MV-4-11 (cell line): ENCODE results near the gene NMU.
"Not testable (repeated sequence)": the region's sequence is repeated elsewhere in the genome, so short reads cannot be mapped to it uniquely, and the experiment has no call there.

Experiments
- DNase-seq: peaks from one replicate; lab custom pipeline; 2025; lab: John Stamatoyannopoulos, UW

NMU gene, protein sequence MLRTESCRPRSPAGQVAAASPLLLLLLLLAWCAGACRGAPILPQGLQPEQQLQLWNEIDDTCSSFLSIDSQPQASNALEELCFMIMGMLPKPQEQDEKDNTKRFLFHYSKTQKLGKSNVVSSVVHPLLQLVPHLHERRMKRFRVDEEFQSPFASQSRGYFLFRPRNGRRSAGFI

DNA sequence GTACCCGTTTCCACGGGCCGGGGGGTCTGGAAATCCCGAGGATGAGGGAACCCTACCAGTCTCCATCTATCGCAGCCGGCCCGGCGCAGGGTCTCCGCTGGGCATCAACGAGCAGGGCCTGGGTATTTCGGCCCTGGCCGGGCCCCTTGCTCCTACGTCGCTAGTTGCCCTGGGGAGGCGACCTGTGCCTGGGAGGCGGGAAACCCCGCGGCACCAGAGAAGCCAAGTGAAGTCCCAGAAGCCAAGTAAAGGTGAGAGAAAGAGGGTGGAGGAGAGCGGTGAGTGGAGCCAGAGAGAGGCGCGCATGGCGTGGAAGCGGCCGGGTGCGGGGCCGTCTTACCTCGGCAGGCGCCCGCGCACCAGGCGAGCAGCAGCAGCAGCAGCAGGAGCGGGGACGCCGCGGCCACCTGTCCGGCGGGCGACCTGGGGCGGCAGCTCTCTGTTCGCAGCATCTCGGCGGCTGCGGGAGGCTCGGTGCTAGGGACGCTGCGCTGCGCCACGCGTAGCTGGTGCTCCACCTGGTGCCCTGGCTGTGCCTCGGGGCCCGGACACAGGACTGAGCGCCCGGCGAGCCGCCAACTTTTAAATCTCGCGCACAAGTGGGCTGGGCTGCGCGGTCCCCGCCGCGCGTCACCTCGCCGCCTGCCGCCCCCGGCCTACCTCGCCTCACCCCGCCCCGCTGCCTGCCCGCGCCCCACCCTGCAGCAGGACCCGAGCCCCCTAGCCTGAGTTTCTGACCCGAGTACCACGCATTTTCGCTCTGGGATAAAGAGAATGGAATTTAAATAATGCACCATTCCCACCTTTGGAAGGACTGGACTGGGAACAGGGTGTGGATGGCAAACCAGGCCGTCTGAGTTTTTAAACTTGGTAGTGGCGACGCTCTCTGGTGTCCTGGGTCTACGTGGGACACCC is at the start of gene NMU:
TSS of gene NMU (minus strand) at position 558 of the 915 bp plus-strand sequence. CDS start at position 452, 106 bp downstream.
- DNase-seq, result no peak

DNA sequence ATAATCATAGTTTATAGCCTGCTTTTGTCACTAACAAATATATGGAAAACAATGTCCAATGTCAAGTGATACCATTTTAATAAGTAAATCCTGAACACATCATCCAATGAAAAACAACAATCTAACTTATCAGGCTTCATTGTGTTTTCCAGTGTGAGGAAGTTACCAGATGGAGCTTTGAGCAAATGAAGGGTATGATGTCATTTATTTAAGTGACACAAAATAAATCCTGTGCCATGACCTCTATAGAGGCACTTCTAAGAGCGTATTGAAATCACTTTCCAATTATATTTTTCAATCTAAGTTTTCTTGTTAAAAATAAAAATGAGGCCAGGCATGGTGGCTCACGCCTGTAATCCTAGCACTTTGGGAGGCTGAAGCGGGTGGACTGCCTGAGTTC is 48.2 kb upstream of the NMU start:
- DNase-seq, result no peak

DNA sequence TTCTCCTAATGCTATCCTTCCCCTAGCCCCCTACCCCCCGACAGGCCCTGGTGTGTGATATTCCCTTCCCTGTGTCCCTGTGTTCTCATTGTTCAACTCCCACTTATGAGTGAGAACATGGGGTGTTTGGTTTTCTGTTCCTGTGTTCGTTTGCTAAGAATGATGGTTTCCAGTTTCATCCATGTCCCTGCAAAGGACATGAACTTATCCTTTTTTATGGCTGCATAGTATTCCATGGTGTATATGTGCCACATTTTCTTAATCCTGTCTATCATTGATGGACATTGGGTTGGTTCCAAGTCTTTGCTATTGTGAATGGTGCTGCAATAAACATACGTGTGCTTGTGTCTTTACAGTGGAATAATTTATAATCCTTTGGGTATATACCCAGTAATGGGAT is 46.7 kb upstream of the NMU start:
- not testable (repeated sequence) for DNase-seq

DNA sequence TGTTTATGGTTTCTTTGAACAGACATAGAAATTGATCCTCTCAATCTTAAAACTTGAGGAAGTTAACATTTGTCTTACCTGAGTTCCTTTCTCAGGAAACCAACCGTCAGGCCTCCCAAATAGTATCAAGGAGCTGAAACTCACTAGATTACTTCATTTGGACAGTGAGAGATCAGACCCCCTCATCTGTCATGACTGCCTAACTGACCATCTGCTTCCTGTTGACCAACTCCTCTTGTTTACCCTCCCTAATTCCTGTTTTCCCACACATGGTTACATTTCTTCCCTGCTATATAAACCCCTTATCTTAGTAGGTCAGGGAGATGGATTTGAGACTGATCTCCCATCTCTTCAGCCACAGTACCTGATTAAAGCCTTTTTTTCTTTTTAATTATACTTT is 46.2 kb upstream of the NMU start:
- DNase-seq, result no peak

DNA sequence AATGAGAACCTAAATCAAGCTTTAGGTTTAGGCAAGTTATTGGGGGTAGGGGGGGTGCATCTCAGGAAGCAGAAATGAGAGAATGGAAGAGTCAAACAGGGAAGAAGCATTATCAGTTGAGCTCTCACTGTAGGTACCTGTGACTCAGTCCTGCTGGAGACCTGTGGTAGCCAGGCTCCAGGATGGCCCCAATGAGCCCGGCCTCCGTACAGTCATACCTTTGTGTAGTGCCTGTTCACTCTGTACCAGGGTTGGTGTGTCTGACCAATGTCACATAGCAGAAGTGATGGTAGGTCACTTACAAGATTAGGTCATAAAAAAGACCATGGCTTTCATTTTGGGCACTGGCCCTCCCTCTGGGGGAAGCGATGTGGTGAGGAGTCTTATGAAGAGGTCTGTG is 45.3 kb upstream of the NMU start:
- no peak for DNase-seq

DNA sequence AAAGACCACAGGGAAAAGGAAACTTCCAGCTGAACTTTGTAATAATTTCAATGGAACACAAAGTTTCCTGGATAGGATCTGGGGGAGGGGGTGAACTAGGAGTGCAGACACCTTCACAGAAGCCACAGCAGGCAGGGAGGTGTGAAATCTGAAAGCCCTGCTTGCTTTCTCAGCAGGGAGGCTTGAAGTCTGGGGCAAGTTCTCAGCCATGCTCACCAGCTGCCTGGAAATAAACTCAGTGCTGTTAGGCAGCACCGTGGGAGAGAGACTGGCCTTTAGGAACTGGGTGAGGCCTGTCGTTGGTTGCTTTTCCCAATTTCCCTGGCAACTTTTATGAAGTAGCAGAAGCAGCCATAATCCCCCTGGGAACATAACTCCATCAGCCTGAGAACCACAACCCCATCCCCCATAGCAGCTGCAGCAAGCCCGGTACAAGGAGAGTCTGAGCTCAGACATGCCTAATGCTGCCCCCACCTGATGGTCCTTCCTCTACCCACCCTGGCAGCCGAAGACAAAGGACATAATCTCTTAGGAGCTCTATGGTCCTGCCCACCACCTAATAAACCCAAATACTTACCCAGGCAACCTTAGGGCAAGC is 39.2 kb upstream of the NMU start:
- no peak for DNase-seq

DNA sequence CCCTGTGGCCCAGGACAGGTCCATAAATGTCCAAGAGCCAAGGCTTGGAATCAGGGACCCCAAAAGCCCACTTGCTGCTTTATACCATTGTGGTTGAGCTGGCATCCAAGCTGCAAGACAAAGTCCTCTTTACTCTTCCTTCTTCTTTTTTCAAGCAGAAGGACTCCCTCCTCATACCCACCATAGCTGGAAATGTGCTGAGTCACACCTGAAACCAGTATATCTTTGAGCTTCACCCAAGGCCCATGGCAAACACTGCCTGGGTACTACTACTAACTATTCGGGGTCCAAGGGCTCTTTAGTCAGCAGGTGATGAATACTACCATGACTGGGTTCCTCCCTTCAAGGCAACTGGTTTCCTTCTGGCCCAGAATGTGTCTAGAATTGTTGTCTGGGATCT is 37.3 kb upstream of the NMU start:
- DNase-seq, result no peak

DNA sequence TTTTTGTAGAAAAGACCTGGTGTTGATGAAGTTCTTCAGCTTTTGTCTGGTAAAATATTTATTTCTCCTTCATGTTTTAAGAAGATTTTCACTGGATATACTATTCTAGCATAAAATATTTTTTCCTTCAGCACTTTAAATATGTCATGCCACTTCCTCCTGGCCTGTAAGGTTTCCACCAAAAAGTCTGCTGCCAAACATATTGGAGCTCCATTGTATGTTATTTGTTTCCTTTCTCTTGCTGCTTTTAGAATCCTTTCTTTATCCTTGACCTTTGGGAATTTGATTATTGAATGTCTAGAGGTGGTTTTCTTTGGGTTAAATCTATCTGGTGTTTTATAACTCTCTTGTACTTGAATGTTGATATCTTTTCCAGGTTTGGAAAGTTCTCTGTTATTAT is 35.6 kb upstream of the NMU start:
- DNase-seq, result no peak

DNA sequence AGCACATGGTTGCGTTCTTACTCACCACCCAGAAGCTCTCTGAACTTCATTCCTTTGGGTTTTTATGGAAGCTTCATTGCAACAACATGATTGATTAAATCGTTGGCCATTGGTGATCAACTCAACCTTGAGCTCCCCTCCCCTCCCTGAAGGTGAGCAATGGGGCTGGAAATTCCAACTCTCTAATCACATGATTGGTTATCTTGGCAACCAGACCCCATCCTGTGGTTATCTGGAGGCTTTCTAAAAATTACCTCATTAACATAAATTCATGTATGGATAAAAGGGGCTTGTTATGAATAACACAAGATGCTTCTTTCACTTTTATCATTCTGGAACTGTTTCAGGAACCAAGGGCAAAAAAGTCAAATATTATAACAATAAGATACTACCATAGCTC is 34.6 kb upstream of the NMU start:
- no peak for DNase-seq

DNA sequence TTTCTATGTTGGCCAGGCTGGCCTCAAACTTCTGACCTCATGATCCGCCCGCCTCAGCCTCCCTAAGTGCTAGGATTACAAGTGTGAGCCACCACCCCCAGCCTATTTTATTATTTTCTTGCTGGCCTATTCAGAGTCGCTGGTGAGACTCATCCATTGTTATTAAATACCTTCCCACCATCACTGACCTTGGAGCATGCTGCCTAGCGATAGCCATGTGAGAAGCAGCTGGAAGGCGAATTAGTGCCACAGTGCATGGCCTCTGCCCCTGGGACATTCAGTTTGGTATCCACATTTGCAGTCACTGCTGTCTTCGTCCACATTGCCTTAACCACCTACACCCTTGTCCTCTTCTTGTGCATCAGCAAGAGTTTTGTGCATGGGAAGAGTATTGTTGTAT is 32.4 kb upstream of the NMU start:
- no peak for DNase-seq

DNA sequence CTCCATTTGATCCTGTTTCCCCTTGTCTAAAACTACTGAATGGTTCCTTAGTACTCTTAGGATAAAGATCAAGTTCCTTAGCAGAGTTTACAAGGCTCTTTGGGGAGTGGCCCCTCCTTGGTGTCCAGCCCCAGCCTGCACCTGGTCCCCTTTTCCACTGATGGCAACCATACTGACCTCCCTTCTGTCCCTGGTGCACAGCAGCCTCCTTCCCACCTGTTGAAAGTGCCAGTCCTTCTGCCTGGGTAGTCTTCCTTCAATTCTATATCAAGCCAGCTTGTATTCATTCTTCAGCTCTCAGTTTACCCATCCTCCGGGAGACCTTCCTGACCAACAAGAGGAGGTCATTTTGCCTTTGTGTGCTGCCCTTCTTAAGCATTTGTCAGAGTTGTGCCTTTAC is 30.4 kb upstream of the NMU start:
- no peak for DNase-seq

DNA sequence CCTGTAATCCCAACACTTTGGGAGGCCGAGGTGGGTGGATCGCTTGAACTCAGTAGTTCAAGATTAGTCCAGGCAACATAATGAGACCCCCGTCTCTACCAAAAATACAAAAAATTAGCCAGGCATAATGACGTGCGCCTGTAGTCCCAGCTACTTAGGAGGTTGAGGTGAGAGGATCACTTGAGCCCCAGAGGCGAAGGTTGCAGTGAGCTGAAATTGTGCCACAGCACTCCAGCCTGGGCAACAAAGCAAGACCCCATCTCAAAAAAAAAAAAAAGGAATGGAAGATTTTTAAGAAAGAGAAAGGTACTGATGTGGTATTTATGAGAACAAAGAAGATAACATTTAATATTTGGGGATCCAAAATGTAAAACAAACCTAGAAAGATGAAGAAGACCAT is 27.0 kb upstream of the NMU start:
- DNase-seq, result no peak

DNA sequence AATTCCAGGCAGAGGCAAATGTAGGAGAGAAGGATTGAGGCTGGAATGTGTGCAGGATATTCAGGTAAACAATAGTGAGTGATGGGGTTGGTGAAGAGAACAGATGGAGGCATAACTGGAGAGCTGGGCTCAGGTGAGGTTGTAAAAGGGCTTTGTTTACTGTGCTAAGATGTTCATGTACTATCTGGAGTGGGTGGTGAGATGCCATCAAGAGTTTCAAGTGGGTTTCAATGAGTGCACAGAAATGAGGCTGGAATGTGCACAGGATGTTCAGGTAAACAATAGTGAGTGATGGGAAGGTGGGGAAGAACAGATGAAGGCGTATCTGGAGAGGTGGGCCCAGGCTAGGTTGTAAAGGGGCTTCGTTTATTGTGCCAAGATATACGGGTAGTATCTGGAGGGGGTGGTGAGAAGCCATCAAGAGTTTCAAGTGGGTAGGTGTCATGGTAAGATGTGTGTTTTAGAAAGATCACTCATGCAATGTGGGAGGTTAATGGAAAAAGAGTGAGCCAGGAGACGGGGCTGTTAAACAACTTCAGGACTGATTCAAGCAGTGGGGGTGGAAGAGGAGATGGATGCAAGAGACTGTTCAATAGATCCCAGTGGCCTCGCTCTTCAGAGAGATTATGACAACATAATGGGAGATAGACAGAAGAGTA is 25.4 kb upstream of the NMU start:
- no peak for DNase-seq

DNA sequence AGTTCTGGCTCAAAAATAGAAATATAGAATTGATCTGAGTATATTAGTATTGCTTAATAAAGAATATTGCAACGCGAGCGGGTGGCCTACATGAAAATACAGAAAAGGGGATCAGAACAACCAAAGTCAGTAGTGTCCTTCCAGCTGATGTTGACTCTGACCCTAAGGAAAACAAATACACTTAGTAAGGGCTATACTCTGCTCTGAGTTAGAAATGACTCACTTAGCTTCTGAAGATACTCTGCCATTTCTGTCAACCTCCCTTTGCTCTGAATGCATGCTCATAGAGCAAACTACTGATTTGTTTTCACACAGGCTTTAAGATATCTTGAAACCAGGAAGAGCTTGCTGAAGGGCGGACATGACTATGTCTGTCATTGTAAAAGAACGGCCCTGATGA is 22.6 kb upstream of the NMU start:
- DNase-seq, result no peak

DNA sequence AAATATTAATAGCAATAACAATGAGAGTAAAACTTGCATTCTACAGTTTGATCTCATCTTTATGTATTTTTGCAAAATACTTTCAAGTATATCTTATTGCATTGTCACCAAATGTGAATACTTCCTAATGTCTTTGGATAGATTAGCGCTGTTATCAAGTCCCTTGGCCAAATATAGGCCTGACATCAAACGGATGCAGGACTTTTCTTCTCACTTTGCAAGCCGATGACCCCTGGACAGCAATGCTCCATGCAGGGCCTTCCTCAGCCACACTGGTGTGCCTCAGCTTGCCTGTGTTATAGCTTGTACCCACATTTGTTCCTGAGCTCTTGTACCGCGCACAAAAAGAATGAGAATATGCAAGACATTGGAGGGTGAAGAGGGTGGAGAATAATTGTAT is 18.0 kb upstream of the NMU start:
- no peak for DNase-seq

DNA sequence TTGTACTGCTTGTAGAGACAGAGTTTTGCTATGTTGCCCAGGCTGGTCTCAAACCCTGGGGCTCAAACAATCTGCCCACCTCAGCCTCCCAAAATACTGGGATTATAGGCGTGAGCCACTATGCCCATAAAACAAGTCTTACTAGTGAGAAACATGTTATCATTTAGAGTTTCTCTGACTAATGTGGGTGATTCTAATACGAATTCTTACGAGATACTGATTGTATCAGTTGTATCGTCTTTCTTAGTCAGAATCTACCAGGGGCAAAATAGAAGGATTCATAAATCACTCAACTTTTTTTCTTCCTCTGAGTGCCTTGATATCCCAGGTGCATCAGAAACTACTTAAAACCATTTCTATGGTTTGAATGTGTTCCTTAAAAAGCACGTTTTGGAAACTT is 14.4 kb upstream of the NMU start:
- no peak for DNase-seq

DNA sequence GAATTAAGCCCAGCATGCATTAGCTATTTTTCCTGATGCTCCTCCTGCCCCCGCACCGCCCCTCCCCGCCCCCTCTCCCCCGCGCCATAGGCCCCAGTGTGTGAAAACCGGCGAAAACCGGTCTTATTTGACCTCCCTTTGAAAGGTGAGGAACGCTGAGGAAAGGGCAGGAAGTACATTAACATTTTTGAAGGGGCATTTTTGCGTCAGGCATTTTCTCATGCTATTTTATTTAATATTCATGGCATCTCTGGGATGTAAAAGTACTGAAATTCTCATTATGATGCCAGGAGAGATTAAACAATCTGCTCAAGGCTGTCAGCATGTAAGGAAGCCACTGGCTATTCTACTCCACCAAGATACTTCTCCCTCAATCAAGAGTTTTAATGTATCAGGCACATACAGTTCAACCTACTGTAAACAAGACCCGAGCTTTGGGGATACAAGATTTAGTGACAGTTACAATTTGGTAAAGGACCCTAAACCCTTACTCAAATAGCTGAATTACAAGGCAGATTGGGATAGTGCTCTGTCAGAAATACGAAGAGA is 1.2 kb upstream of the NMU start:
- no peak for DNase-seq

DNA sequence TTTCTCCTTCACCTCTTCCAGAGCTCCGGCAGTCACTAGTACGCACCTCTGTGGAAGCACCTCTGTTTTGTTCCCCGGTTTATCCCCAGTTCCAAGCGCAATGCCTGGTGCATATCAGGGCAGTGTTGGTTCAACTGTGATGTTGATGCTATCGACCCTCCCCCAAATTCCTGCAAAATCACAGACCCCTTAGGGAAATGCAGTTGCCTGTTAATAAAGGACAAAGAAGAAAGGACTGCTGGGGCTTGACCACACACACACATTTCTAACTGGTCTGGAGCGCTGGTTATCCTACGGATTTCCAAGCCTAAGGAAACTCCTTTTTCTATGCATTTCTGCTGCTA is 530 bp upstream of the NMU start:
- no peak for DNase-seq

DNA sequence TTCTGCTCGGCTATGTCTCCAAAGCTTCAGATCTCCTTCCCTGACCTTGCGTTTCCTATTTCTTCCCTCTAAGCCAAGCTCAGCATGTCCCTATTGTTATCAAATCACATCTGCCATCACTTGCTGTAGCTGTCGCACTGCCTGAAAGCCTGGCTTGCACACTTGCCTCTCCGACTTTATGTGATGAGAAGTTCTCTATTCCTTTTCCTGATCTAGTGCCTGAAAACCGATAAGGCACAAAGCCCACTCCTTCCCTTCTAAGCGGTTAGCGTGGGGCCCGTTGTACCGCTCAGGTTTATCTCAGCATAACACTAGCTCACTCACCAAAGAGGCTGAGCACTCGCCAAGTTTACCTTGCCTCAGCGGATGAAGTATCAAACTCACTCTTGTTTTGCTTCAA is 816 bp downstream of the NMU start:
- DNase-seq, result no peak

DNA sequence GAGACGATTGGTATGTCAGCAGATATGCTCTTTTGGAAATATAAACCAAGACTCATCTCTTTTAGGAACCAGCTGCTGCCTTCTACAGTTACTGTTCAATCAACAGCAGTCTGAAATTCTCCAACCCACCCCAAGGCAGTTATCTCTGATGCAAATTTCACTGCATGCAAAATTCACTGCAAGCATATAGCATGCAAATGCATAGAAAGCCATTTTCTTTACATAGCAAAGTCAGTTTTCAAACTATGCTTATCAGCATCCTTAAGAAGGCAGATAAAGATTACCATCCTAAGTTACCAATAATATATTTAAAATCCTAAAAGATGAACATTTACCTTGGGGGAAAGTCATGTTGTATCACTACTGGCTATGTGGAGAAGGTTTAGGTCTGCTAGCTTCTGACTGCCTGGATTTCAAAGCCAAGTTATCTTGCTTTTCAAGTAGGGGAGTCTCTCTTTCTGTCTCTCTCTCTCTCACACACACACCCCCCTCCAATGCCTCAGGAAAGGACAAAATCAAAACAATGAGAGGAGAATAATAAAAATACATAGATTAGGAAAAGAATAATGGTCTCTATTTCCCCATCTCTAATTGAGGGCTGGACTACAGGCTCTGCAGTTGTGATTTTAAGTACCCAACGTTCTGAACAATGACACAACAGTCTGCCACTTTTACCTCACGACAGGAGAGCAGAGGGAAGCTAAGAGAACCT is 1.5 kb downstream of the NMU start:
- no peak for DNase-seq

DNA sequence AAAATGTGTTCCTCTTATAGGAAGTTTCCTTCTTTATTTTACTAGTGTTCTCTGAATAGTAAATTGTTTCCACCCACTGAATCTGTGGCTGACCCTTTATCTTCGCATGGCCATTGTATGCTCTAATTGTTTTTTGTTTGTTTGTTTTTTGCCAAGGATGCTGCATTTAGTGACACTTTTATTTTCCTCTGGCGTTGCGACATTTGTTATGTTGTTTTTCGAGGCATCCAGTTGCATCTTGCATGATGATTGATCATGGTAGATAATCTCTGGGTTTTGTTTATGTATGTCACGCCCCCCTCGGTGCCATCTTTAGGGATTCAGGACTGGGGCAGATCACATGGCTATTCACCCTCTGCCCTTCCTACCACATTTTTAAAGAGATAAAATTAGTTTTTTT is 2.2 kb downstream of the NMU start:
- DNase-seq, result no peak

DNA sequence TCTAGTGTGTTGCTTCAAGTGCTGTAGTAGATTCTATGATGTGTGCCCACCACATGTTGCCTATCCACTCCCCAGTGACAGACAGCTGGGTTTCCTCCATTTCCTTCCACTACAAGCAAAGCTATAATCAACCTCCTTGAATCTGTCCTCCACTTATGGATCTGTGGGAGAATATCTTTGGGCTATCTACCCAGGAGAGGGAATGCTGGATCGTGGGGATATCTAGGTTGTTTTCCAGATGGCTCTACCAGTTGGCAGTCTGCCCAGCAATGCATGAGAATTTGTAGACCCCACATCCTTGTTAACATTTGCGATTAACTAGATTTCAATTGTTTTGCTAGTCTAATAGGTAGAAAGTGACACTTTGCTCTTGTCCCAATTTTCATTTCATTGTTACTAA is 10.3 kb downstream of the NMU start:
- DNase-seq, result no peak
